OCI-LY1 (cell line): ENCODE measurements around the gene CIZ1.

Experiments
- H2AFZ ChIP-seq: fragments of 200-600 bp; sonication (generic), shearing (Covaris generic); 2 replicates; pipeline ENCODE4 v1.6.0; 2014; ENCODE audit warnings: antibody characterized with exemption, mild to moderate bottlenecking, low read length
- H3F3A ChIP-seq: fragments of 200-600 bp; sonication (generic), shearing (Covaris generic); 2 replicates; pipeline ENCODE4 v1.6.0; 2014; ENCODE audit warnings: mild to moderate bottlenecking, antibody characterized with exemption, low read length, moderate library complexity; ENCODE audit not compliant: insufficient read depth
- H3K27ac ChIP-seq: fragments of 200-600 bp; sonication (generic); 2 replicates; pipeline ENCODE4 v1.5.1; 2014; ENCODE audit warnings: low read length, mixed run types, mild to moderate bottlenecking, low read depth; ENCODE audit not compliant: poor library complexity, severe bottlenecking
- H3K27me3 ChIP-seq: fragments of 200-600 bp; sonication (generic); 2 replicates; pipeline ENCODE4 v1.6.0; 2014; ENCODE audit warnings: antibody characterized with exemption, mild to moderate bottlenecking, low read length, moderate library complexity; ENCODE audit not compliant: insufficient read depth
- H3K36me3 ChIP-seq: fragments of 200-600 bp; sonication (generic); 2 replicates; pipeline ENCODE4 v1.6.1; 2014; ENCODE audit warnings: mild to moderate bottlenecking, antibody characterized with exemption, low read length, moderate library complexity, mixed read lengths; ENCODE audit not compliant: insufficient read depth
- H3K4me1 ChIP-seq: fragments of 200-600 bp; sonication (generic); 2 replicates; pipeline ENCODE4 v1.5.1; 2014; ENCODE audit warnings: mild to moderate bottlenecking, low read length, moderate library complexity; ENCODE audit not compliant: insufficient read depth, severe bottlenecking
- H3K4me2 ChIP-seq: fragments of 200-600 bp; sonication (generic), shearing (Covaris generic); 2 replicates; pipeline ENCODE4 v1.6.1; 2014; ENCODE audit warnings: low read length
- H3K4me3 ChIP-seq: fragments of 200-600 bp; sonication (generic); 2 replicates; pipeline ENCODE4 v1.5.1; 2014; ENCODE audit warnings: low read length, low read depth, mild to moderate bottlenecking, mixed read lengths; ENCODE audit not compliant: poor library complexity, severe bottlenecking
- H3K79me2 ChIP-seq: fragments of 200-600 bp; shearing (Covaris generic); 2 replicates; pipeline ENCODE4 v1.6.1; 2016; ENCODE audit warnings: mixed run types, low read length, mixed read lengths; ENCODE audit not compliant: insufficient read depth
- H3K9ac ChIP-seq: fragments of 200-600 bp; sonication (generic), shearing (Covaris generic); 2 replicates; pipeline ENCODE4 v1.6.1; 2014; ENCODE audit warnings: mild to moderate bottlenecking, low read length, mixed read lengths
- H3K9me2 ChIP-seq: fragments of 200-600 bp; sonication (generic), shearing (Covaris generic); 2 replicates; pipeline ENCODE4 v1.6.1; 2014; ENCODE audit warnings: low read depth, mild to moderate bottlenecking, low read length, mixed read lengths
- H3K9me3 ChIP-seq: fragments of 200-600 bp; shearing (Covaris generic); 2 replicates; pipeline ENCODE4 v1.6.1; 2014; ENCODE audit warnings: low read length, mixed read lengths
- H4K20me1 ChIP-seq: fragments of 200-600 bp; sonication (generic), shearing (Covaris generic); 2 replicates; pipeline ENCODE4 v1.6.0; 2016; ENCODE audit warnings: mild to moderate bottlenecking, low read length; ENCODE audit not compliant: insufficient read depth
- CTCF ChIP-seq: fragments of 200-600 bp; sonication (generic), shearing (Covaris generic); IDR thresholded peaks from 2 replicates; pipeline ENCODE4 v1.5.1; 2017; ENCODE audit warnings: mild to moderate bottlenecking, antibody characterized with exemption, low read length, moderate library complexity, mixed read lengths
- EZH2 ChIP-seq: fragments of 200-600 bp; sonication (generic), shearing (Covaris generic); IDR thresholded peaks from 2 replicates; pipeline ENCODE4 v1.8.0; 2017; ENCODE audit warnings: borderline replicate concordance, mixed run types, mild to moderate bottlenecking, antibody characterized with exemption, low read length, moderate library complexity, mixed read lengths

The CIZ1 gene

GRCh38 chr9:128203024-128203706, 11.8 kb upstream of the CIZ1 start, which contains the start of gene DNM1:
TSS of gene DNM1 (plus strand) at chr9:128203379. CDS start at chr9:128203471, 92 bp downstream.
- H3K4me2 ChIP-seq, result peak within 1 kb of the TSS; percentile 97
- H3K27ac ChIP-seq, result no peak within 1 kb of the TSS
- peaks cover 23% of the 10 kb centered on the region for H3K4me1 ChIP-seq
- peak; percentile 49 for TF ChIP-seq CTCF
- no peak for TF ChIP-seq EZH2
- no peaks in the 10 kb centered on the region for H4K20me1 ChIP-seq
- no peaks in the 10 kb centered on the region for H3K9me2 ChIP-seq
- H3K27me3 ChIP-seq, result peaks cover 21% of the 10 kb centered on the region; the same call in 1 of the 2 replicates
- no peaks in the 10 kb centered on the region for H3K36me3 ChIP-seq
- H3K9ac ChIP-seq, result peak within 1 kb of the TSS; percentile 53; the same call in 1 of the 2 replicates
- no peaks in the 10 kb centered on the region for H3K79me2 ChIP-seq
- no peaks in the 10 kb centered on the region for H3K9me3 ChIP-seq
- H3F3A ChIP-seq, result no peaks in the 10 kb centered on the region
- H2AFZ ChIP-seq, result peak within 1 kb of the TSS; percentile 79; the same call in 1 of the 2 replicates
- H3K4me3 ChIP-seq, result peak within 1 kb of the TSS; percentile 71

- Histone ChIP-seq H3K27me3 (peaks cover 22% of the 10 kb centered on the region; the same call in 1 of the 2 replicates), H3F3A (no peaks in the 10 kb centered on the region), H3K4me2 (peak overlapping the region; percentile 97), H3K36me3 (no peaks in the 10 kb centered on the region), H3K9me2 (no peaks in the 10 kb centered on the region), H3K27ac (no peak overlapping the region), H3K9me3 (no peaks in the 10 kb centered on the region), H3K79me2 (no peaks in the 10 kb centered on the region), H2AFZ (peak overlapping the region; percentile 79; the same call in 1 of the 2 replicates), H3K4me3 (peak overlapping the region; percentile 71), H3K4me1 (peaks cover 23% of the 10 kb centered on the region), H4K20me1 (no peaks in the 10 kb centered on the region), H3K9ac (no peak overlapping the region; the same call in 1 of the 2 replicates)
- TF ChIP-seq EZH2 (no peak), CTCF (no peak)
Observed at GRCh38 chr9:128202648-128203023, 11.3 kb upstream of the CIZ1 start.

- Histone ChIP-seq H3F3A (no peaks in the 10 kb centered on the region), H3K9ac (no peak overlapping the region), H4K20me1 (no peaks in the 10 kb centered on the region), H3K27ac (no peak overlapping the region), H3K79me2 (no peaks in the 10 kb centered on the region), H3K9me3 (no peaks in the 10 kb centered on the region), H3K4me3 (no peak overlapping the region), H3K9me2 (no peaks in the 10 kb centered on the region), H3K4me2 (no peak overlapping the region), H2AFZ (no peak overlapping the region), H3K4me1 (peaks cover 23% of the 10 kb centered on the region), H3K36me3 (no peaks in the 10 kb centered on the region), H3K27me3 (peaks cover 26% of the 10 kb centered on the region; the same call in 1 of the 2 replicates)
- TF ChIP-seq EZH2 (no peak), CTCF (no peak)
Observed at GRCh38 chr9:128201441-128202369, 10.3 kb upstream of the CIZ1 start.
